Fibroblast of lung (primary cell): ENCODE data around the gene SPON1. TPM values are rescaled to one million over a fixed set of nuclear protein-coding genes. Genes with fewer than 3 reads are reported as not detected.

Experiments
- DNase-seq, 2 donors: peaks; one replicate each; pipeline versions ENCODE4 v3.0.0 to v3.0.0-alpha.2; 2010; ENCODE audit warnings: low read depth in 2 of 2
- H2AFZ ChIP-seq: 2 replicates; pipeline ENCODE4 v1.5.1; 2012; ENCODE audit warnings: low read length, control low read depth, inconsistent platforms
- H3K27ac ChIP-seq: 2 replicates; pipeline ENCODE4 v1.5.1; 2011; ENCODE audit warnings: low read length, control low read depth; ENCODE audit not compliant: insufficient read depth
- H3K27me3 ChIP-seq: 2 replicates; pipeline ENCODE4 v1.5.1; 2011; ENCODE audit warnings: mild to moderate bottlenecking, low read length; ENCODE audit not compliant: control insufficient read depth, insufficient read depth
- H3K36me3 ChIP-seq: 2 replicates; pipeline ENCODE4 v1.5.1; 2011; ENCODE audit warnings: low read length; ENCODE audit not compliant: control insufficient read depth, insufficient read depth
- H3K4me1 ChIP-seq: 2 replicates; pipeline ENCODE4 v1.5.1; 2011; ENCODE audit warnings: low read length; ENCODE audit not compliant: control insufficient read depth, insufficient read depth; ENCODE audit errors: extremely low read depth
- H3K4me2 ChIP-seq: 2 replicates; pipeline ENCODE4 v1.5.1; 2011; ENCODE audit warnings: low read length, control low read depth; ENCODE audit not compliant: insufficient read depth; ENCODE audit errors: extremely low read depth
- H3K4me3 ChIP-seq, 4 experiments: fragments of 200-600 bp in 1 of 4; sonication (generic) in 1 of 4; replicated peaks in 1 of 4; 2 replicates each; pipeline ENCODE4 v1.5.1; 2011 to 2016; ENCODE audit warnings: low read length in 4 of 4, low read depth in 3 of 4, mild to moderate bottlenecking in 3 of 4, control low read depth in 2 of 4, inconsistent platforms in 1 of 4, mixed read lengths in 1 of 4; ENCODE audit not compliant: insufficient read depth in 1 of 4; ENCODE audit errors: control extremely low read depth in 1 of 4
- H3K79me2 ChIP-seq: 2 replicates; pipeline ENCODE4 v1.5.1; 2012; ENCODE audit warnings: mild to moderate bottlenecking, low read length, inconsistent platforms; ENCODE audit not compliant: control insufficient read depth, insufficient read depth
- H3K9ac ChIP-seq: 2 replicates; pipeline ENCODE4 v1.5.1; 2011; ENCODE audit warnings: mild to moderate bottlenecking, low read length, control low read depth; ENCODE audit not compliant: insufficient read depth
- H3K9me3 ChIP-seq: 2 replicates; pipeline ENCODE4 v1.5.1; 2012; ENCODE audit warnings: low read depth, low read length; ENCODE audit not compliant: control insufficient read depth, insufficient read depth
- H4K20me1 ChIP-seq: 2 replicates; pipeline ENCODE4 v1.5.1; 2011; ENCODE audit warnings: low read length; ENCODE audit not compliant: control insufficient read depth, insufficient read depth; ENCODE audit errors: extremely low read depth
- CTCF ChIP-seq, 2 donors: IDR thresholded peaks in 1 of 2; conservative IDR thresholded peaks in 1 of 2; 1 replicate in 1 of 2; 2 replicates in 1 of 2; pipeline ENCODE4 v1.5.1; 2011 to 2012; ENCODE audit warnings: low read length in 2 of 2, control low read depth in 1 of 2, inconsistent platforms in 1 of 2, low read depth in 1 of 2, mild to moderate bottlenecking in 1 of 2
- EZH2 ChIP-seq: IDR thresholded peaks from 2 replicates; pipeline ENCODE4 v1.5.1; 2012; ENCODE audit warnings: low read length, control low read depth, mild to moderate bottlenecking; ENCODE audit errors: missing control alignments
- polyA plus RNA-seq, 2 donors: library from polyadenylated mRNA; depleted of rRNA in 1 of 2; stranded (reverse) in 1 of 2; unstranded in 1 of 2; fragments of >200 nt; gene quantifications; 2 replicates each; pipeline ENCODE4 v1.2.1, GENCODE V29; 2011 to 2012; ENCODE audit warnings: missing spikeins in 1 of 2
- total RNA-seq: library from RNA; depleted of rRNA; stranded (reverse); fragments of >200 nt; gene quantifications from 2 replicates; pipeline ENCODE4 v1.2.1, GENCODE V29; 2014

Gene SPON1
- total and polyA plus RNA-seq, 2 donors (not counting 1 experiment from before 2014, with no cell fraction given): 0.45 to 3.5 TPM

GRCh38 chr11:14232652-14233051 lies 270.1 kb downstream of the SPON1 start:
- TF ChIP-seq CTCF (conservative IDR thresholded peaks at IDR 0.05 in 1 of 2, IDR thresholded peaks at IDR 0.05 in 1 of 2; ENCODE audit: low read depth in 1 of 2, low read length in 2 of 2) (peak; percentile 19 to 27), EZH2 (no peak)
- H4K20me1 ChIP-seq: no peaks in the 10 kb centered on the region
- no peak overlapping the region for H2AFZ ChIP-seq
- no peaks in the 10 kb centered on the region for H3K9me3 ChIP-seq
- DNase-seq: no peak
- H3K4me3 ChIP-seq: no peak overlapping the region
- no peak overlapping the region for H3K27ac ChIP-seq
- no peaks in the 10 kb centered on the region for H3K79me2 ChIP-seq
- no peaks in the 10 kb centered on the region for H3K36me3 ChIP-seq
- H3K4me2 ChIP-seq: no peak overlapping the region
- H3K27me3 ChIP-seq: peaks cover 9% of the 10 kb centered on the region
- H3K4me1 ChIP-seq: no peaks in the 10 kb centered on the region
- H3K9ac ChIP-seq: no peak overlapping the region

GRCh38 chr11:14234446-14234845 lies 271.9 kb downstream of the SPON1 start:
- H3K79me2 ChIP-seq: no peaks in the 10 kb centered on the region
- TF ChIP-seq EZH2 (no peak), CTCF (conservative IDR thresholded peaks at IDR 0.05 in 1 of 2, IDR thresholded peaks at IDR 0.05 in 1 of 2; ENCODE audit: low read depth in 1 of 2, low read length in 2 of 2) (no peak)
- no peak overlapping the region for H3K27ac ChIP-seq

GRCh38 chr11:14235701-14236100 lies 273.2 kb downstream of the SPON1 start:
- peaks cover 12% of the 10 kb centered on the region for H3K27me3 ChIP-seq
- no peak overlapping the region for H2AFZ ChIP-seq
- no peak for TF ChIP-seq CTCF (conservative IDR thresholded peaks at IDR 0.05 in 1 of 2, IDR thresholded peaks at IDR 0.05 in 1 of 2; ENCODE audit: low read depth in 1 of 2, low read length in 2 of 2)
- no peak for TF ChIP-seq EZH2
- no peak overlapping the region for H3K4me3 ChIP-seq
- no peak overlapping the region for H3K27ac ChIP-seq
- no peak for DNase-seq
- H3K9me3 ChIP-seq: no peaks in the 10 kb centered on the region
- H3K4me1 ChIP-seq: no peaks in the 10 kb centered on the region
- no peak overlapping the region for H3K4me2 ChIP-seq
- no peak overlapping the region for H3K9ac ChIP-seq
- H4K20me1 ChIP-seq: no peaks in the 10 kb centered on the region
- no peaks in the 10 kb centered on the region for H3K79me2 ChIP-seq
- H3K36me3 ChIP-seq: no peaks in the 10 kb centered on the region

More at GRCh38 chr11:14234446-14234845, 271.9 kb downstream of the SPON1 start:
- H3K27me3 ChIP-seq: peaks cover 12% of the 10 kb centered on the region
- H2AFZ ChIP-seq: no peak overlapping the region
- H3K36me3 ChIP-seq: no peaks in the 10 kb centered on the region
- no peak overlapping the region for H3K4me2 ChIP-seq
- no peaks in the 10 kb centered on the region for H4K20me1 ChIP-seq
- H3K4me1 ChIP-seq: no peaks in the 10 kb centered on the region
- DNase-seq: no peak
- H3K9me3 ChIP-seq: no peaks in the 10 kb centered on the region
- H3K4me3 ChIP-seq: no peak overlapping the region
- H3K9ac ChIP-seq: no peak overlapping the region
